22Rv1 (cell line): ENCODE data around the gene KLC1.

Experiments
- CTCF ChIP-seq: fragments of 450-650 bp; IDR thresholded peaks from 2 replicates; pipeline ENCODE4 v1.5.1; 2017; ENCODE audit warnings: mild to moderate bottlenecking
- ZFX ChIP-seq: fragments of 450-650 bp; IDR thresholded peaks from 2 replicates; pipeline ENCODE4 v1.6.1; 2017; ENCODE audit warnings: antibody characterized with exemption, borderline replicate concordance

- TF ChIP-seq CTCF (no peak), ZFX (no peak)
These were observed 114.7 kb downstream of the KLC1 start for GRCh38 chr14:103743691-103744090.
